ENCODE measurements around the gene SETD7.

SETD7 gene

DNA sequence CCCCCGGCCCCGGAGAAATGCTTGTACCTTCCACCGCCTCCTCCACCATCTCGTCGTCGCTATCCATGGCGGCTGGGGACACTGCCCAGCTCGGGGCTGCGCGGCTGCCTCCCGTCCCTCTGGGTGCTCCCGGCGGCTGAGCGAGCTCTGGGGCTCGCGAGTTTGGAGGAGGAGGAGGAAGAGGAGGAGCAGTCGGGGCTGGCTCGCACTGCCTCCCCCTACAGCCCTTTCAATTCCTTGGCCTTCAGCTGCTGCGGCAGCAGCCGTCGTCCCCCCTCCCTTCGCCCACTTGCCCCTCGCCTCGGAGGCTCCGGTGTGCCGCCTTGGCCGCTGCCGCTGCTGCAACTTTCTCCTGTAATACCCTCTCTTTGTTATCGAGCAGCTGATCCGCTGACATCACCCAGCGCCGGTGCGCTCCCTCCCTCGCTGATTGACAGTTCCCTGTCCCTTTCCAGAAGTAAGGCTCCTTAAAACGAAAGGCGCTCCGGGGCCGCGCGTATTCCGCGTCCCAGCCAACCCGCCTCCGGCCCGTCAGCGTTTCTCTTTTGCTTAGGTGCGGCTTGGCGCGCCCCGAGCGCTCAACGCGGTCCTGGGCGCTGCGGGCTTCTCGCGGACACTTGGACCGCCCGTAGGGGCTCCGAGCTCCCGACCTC, at the start of gene SETD7:
Gene SETD7 (minus strand): TSS at position 149 of the 653 bp plus-strand sequence. CDS start 82 bp downstream, at position 67.
- TF ChIP-seq, protein P1, sequence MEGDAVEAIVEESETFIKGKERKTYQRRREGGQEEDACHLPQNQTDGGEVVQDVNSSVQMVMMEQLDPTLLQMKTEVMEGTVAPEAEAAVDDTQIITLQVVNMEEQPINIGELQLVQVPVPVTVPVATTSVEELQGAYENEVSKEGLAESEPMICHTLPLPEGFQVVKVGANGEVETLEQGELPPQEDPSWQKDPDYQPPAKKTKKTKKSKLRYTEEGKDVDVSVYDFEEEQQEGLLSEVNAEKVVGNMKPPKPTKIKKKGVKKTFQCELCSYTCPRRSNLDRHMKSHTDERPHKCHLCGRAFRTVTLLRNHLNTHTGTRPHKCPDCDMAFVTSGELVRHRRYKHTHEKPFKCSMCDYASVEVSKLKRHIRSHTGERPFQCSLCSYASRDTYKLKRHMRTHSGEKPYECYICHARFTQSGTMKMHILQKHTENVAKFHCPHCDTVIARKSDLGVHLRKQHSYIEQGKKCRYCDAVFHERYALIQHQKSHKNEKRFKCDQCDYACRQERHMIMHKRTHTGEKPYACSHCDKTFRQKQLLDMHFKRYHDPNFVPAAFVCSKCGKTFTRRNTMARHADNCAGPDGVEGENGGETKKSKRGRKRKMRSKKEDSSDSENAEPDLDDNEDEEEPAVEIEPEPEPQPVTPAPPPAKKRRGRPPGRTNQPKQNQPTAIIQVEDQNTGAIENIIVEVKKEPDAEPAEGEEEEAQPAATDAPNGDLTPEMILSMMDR (IDR thresholded peaks at IDR 0.05; ENCODE audit: insufficient read depth, low read depth, low read length, missing control alignments), result no peak
- peak within 1 kb of the TSS; percentile 80 for H3K4me3 ChIP-seq (ENCODE audit: low read depth, low read length)
- peak; percentile 66 for DNase-seq (ENCODE audit: low read depth)

- TF ChIP-seq, protein P1 (IDR thresholded peaks at IDR 0.05; ENCODE audit: insufficient read depth, low read depth, low read length, missing control alignments), result no peak
- no peak for DNase-seq (ENCODE audit: low read depth)
- no peak overlapping the region for H3K4me3 ChIP-seq (ENCODE audit: low read depth, low read length)
Measured at GRCh38 chr4:139605516-139605915, 49.5 kb upstream of the SETD7 start.

GRCh38 chr4:139603576-139604410, 47.8 kb upstream of the SETD7 start:
- no peak overlapping the region for H3K4me3 ChIP-seq (ENCODE audit: low read depth, low read length)
- TF ChIP-seq, protein P1 (IDR thresholded peaks at IDR 0.05; ENCODE audit: insufficient read depth, low read depth, low read length, missing control alignments), result peak; percentile 51
- peak; percentile 61 for DNase-seq (ENCODE audit: low read depth)

- DNase-seq (ENCODE audit: low read depth), result no peak
- TF ChIP-seq, protein P1 (IDR thresholded peaks at IDR 0.05; ENCODE audit: insufficient read depth, low read depth, low read length, missing control alignments), result no peak
- H3K4me3 ChIP-seq (ENCODE audit: low read depth, low read length), result no peak overlapping the region
Measured at GRCh38 chr4:139602776-139603360, 46.8 kb upstream of the SETD7 start.

- no peak for DNase-seq (ENCODE audit: low read depth)
- TF ChIP-seq, protein P1 (IDR thresholded peaks at IDR 0.05; ENCODE audit: insufficient read depth, low read depth, low read length, missing control alignments), result no peak
- H3K4me3 ChIP-seq (ENCODE audit: low read depth, low read length), result no peak overlapping the region
Measured at GRCh38 chr4:139600662-139601061, 44.6 kb upstream of the SETD7 start.

GRCh38 chr4:139599594-139600374, 43.8 kb upstream of the SETD7 start:
- TF ChIP-seq, protein P1 (IDR thresholded peaks at IDR 0.05; ENCODE audit: insufficient read depth, low read depth, low read length, missing control alignments), result no peak
- H3K4me3 ChIP-seq (ENCODE audit: low read depth, low read length), result no peak overlapping the region
- no peak for DNase-seq (ENCODE audit: low read depth)

Measured in GM12865 (cell line).